Activated naive CD4-positive, alpha-beta T cell (primary cell): ENCODE measurements around the gene ZC3H4.
"Not testable (repeated sequence)": the region's sequence is repeated elsewhere in the genome, so short reads cannot be mapped to it uniquely, and the experiment has no call there.

ENCODE experiments used
- DNase-seq, 4 experiments: peaks; one replicate each; lab custom pipeline; 2025; lab: John Stamatoyannopoulos, UW

ZC3H4 gene

DNA sequence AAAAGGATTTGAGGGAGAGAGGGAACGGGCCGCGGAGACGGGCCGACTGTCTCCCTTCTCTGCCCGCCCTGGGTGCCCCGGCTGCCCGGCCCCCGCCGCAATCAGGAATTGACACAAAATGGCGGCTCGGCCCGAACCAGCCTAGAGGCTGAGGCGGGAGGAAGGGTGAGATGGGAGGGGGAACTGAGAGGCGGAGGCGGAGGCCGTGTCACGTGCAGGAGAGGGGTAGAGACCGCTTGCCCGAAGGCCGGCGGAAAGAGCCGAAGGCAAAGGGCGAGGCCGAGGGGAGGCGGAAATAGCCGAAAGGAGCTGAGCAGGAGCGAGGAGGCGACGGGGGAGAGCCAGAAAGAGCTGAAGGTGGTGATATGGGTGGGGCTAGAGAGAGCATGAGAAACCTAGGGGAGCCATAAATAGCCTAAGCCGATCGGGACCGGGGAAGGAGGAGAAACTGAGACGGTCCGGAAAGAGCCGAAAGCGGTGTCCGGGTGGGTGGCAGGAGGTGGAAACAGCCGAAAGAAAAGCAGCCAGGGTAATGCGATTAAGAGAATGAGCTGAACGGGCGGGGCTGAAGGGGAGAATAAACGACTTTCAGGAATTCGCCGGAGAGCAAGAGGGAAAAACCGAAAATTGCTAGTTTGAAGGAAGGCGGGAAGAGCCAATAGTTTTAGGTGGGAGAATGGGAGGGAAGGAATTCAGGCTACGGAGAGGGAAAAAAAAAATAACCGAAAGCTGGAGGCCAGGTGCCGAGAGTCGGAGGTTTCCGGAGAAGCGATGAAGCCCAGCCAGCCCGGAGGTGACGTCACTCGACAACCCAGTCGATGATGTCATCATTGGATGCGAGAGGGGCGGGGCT, at the start of gene ZC3H4:
TSS of gene ZC3H4 (minus strand) at position 780 of the 853 bp plus-strand sequence. CDS start 1,192 bp downstream, outside the sequence.
- DNase-seq: peak; percentile 89 to 98 (median 96)

DNA sequence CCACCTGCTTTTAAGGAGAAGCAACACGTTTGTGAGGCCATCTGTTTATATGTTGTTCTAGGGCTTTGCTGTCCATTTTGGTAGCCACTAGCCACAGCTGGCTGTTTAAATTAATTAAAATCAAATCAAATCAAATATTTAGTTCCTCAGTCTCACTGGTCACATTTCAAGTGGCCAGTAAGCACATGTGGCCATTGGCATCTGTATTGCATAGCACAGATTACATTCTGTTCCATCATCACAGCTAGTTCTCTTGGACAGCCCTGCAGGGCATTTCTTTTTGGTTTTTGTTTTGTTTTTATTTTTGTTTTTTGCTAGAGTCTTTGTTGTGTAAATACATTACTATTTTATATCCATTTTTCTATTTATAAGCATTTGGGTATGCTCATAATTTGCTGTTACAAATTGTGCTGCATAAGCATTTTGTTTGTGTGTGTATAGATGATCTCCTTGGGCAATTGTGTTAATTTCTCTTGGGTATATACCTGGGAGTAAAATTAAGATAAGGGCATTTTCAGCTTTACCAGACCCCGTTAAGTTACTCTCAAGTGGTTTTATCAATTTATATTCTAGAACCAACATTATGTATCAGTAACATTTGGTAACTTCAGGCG, 48.4 kb upstream of the ZC3H4 start:
- DNase-seq: no peak

DNA sequence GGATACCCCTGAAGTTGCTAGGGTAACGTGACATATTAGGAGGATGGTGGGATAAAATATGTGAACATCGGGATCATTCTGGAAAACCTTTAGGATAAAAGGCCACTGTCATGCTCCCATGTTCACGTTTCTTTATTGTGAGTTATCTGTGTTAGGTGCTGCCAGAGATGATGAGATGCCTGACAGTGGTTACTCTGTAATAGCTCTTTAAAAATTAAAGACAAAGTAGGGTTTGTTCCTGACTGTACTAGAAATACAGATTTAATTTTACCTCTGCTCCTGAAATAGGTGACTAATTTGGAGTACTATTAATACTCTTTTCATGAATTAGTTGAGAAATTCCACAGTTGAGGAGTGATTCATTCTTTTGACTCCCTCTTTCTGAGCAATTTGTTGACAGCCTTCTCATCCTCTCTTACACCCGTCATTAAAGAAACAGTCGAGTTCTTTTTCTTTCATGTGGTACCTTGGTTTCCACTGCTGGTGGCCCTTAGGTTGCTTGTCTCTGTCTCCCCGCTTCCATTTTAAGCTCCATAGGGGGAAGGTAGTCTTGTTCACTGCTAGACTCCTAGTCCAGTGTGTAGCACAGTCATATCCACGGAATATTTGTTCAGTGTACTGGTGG, 45.4 kb upstream of the ZC3H4 start:
- DNase-seq: peak in 1 of 4 experiments; percentile 9

DNA sequence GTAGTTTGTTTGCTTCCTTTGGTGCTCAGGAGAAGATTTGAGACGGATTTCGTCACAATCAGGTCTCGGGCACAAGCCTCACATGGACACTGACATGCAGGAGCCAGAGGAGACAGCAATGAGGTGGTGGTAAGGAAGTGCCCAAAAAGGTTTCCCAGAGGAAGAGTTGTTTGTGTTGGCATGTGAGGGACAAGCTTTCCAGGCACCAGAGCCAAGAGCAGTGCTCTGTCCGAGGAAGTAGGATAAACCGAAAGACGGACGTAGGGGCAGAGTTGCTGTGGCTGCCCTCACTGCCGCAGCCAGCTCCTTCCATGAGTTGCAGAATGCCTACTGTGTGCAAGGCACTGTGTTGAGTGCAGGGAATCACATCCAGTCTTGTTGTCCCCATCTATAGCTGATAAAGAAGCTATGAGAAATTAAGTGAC, 44.8 kb upstream of the ZC3H4 start:
- no peak for DNase-seq

DNA sequence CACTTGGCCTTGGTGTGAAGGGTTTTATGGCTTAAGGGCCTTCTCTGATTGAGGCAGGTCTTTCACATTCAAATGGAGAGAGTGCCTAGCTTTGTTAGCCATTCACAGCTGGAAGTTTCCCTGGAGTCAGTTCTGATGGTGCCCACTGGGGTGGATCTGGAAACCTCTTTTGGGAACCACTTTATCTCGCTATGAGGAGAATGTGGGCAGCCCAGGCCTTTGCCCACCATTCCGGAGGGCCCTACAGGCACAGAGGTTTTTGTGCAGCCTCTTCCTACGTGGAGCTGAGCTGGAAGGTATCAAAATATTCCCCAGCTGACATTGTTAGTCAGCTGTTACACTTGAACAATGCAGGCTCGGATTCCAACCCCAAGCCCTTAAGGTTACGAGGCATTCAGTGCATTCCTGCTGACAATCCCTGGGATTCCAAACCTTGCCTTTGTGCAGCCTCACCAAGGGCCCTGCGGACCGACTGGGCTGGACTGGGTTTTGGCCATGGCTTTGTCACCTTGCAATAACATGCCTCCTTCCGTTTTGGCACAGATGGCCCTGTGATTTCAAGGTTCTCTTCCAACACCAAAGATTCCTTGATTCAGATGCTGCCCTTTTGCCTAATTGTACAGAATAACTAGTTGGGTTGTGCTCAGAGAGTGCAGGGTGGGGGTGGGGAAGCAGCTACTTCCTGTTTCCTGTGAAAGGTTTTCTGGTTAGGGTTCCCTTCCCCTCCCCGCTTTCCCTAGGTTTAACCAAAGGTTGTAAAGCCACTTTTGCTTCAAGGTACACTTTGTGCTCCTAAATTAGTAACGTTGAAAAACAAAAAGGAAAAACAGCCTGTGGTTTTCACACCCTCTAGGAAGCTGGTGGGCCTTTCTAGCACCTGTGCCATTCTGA, 44.1 kb upstream of the ZC3H4 start:
- DNase-seq: peak in 2 of 4 experiments; percentile 41 to 53

DNA sequence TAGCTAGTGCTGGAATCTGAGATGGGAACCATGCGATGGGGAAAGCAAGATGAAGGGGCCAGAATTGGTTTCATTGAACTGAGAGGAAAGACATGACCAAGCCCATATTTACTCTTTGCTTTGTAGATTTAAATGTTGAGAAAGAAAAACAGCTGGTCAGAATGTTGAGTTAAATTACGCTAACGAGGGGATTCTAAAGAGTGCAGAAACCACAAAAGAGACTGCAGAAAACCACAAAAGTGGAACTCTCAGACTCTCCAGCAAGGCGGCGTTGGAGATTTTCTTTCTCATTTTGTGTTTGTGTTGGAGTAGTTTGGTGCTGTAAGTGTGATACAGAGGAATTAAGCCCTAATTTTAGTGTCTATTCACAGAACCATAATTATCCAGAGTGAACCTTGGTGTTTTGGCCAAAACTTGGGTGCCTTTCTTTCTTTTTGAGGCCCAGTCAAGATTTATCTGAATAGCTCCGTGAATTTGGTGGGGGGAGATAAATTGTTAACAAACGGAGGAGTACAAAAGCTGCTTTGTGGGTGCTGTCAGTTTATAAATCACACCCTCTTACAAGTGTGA, 43.4 kb upstream of the ZC3H4 start:
- DNase-seq: no peak

DNA sequence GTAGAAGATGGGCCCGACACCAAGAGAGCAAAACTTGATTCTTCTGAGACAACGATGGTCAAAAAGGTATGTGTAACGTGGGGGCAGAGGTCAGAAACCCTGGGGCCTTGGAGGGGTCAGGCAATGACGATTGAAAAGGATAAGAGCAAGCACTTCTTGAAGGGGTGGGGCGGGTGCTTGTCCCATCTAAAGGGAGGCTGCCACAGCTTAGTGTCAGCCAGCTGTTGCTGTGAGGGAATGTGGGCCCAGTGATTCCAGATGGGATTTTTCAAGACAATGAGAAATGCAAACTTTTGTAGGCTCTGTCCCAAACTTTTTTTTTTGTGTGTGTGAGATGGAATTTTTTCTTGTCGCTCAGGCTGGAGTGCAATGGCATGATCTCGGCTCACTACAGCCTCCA, 41.6 kb upstream of the ZC3H4 start:
- DNase-seq: no peak

DNA sequence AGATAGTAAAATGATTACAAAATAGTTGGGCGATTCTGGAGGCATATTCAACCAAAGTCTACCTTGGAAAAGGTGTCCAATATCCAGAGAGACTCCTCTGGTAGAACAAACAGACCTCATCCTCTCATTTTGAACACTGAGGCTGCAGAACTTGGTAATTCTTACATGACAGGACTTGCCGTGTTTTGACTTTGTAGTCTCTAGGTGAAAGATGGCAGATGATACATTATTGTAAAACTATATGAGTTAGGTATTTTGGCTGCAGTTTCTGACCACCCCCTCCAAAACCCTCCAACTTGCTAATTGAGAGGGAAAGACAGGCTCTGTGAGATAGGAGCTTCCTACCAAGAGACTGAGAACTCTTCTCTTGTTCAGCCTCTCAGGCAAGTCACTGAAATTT, 39.7 kb upstream of the ZC3H4 start:
- no peak for DNase-seq

DNA sequence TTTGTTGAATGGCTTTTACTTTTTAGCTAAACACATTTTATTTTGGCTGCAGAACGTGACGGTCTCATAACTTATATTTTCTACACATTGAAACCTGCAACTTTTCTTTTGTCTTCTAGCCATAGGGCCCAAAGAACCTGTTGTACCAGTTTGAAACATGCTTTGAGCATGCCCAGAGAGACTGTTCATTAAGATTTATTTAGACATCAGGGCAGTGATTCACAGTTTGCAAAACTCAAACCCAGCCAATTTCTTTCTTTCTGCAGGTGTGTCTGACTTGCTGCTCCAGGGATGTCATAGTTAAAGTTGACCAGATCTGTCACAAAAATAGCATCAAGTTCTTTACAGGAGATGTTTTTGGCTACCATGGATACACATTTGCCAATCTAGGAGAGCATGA, 39.1 kb upstream of the ZC3H4 start:
- no peak for DNase-seq

DNA sequence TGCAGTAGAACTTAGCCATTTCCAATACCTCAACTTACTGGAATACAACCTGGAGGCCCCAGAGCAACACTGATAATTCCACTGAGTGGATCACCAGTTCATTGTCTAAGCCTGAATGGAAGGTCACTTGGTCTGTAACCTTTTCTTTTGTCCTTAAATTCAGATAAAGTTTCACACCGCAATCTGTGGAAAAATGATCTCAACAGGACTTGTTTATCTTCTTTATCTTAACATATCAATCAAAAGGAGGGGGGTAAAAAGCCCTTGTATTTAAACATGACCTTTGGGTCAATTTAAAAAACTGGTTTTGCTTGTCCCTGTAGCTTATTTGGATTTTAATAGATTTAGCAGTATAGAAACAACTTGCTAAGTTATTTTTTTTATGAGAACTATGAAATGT, 38.6 kb upstream of the ZC3H4 start:
- DNase-seq: no peak

DNA sequence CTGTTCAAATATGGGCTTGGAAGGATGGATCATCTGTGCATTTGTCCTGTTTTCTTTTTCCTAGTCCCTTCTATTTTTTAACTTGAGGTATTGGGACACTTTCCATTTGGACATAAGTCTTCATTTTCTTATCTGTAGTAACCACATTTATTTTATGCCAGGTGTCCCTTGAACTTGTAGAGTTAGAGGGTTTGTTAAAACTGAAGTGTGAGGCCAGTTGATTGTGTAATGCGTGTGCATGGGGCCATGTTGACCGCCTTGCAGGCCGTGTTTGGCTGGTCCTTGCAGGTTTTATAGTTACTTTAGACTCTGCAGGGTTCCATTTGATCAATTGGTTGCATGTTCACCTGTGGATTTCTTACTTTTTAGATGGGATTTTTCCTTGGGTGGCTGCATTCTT, 38.1 kb upstream of the ZC3H4 start:
- no peak for DNase-seq

DNA sequence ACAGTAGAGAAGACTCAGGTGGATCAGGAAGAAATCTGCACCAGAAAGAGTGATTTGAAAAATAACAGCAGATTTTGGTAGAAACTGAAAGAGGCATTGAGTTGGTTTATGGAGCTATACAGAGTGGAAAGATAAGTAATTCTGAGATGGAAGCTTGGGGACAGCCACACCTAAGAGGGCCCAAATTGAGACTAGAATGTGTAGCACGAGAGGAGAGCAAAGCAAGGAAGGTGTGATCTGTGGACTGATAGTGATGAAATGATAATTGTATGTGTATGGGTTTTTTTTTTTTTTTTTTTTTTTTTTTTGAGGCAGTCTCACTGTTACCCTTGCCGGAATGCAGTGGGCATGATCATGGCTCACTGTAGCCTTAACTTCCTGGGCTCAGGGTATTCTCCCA, 33.3 kb upstream of the ZC3H4 start:
- no peak for DNase-seq

DNA sequence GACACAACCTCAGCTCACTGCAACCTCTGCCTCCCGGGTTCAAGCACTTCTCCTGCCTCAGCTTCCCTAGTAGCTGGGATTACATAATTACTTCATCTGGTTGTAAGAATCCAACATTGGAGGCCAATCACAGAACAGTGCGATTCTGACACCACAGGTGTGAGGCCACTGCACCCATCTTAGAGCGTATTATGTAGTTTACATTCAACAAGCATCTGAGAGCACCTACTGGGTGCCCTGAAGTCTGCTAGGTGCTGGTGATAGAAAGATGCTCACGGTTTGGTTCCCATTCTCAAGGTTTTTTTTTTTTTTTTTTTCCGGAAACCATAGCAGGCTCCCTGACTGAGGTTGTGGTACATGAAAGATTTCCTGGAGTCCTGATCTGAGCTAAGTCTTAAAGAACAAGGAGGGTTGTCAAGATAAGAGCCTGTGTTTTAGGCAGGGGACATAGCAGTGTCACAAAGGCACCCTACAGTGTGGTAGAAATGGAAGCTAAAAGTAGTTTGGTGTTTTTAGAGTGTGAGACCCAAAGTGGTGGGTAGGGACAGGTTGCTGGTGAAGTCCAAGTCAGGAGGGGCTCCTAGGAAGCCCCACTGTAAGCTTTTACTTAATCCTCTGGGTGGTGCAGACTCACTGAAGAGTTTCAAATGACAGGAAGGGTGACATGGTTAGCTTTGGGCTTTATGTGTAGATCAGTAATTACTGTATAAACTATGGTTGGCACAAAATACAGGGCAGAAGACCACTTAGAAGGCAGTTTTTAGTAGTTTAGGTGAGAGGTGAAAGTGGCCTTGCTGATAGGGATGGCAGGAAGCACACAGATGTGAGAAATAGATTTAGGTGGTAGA, 32.3 kb upstream of the ZC3H4 start:
- DNase-seq: no peak

DNA sequence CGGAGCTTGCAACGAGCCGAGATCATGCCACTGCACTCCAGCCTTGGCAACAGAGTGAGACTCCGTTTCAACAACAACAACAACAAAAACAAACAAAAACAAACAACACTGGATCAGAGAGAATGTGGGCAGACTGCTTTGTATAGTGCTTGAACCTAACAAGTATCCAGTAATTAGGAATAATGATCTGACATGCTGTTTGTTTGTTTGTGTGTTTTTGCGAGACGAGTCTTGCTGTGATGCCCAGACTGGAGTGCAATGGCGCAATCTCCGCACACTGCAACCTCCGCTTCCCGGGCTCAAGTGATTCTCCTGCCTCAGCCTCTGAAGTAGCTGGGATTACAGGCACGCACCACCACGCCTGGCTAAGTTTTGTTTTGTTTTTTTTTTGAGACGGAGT, 31.1 kb upstream of the ZC3H4 start:
- DNase-seq: no peak

DNA sequence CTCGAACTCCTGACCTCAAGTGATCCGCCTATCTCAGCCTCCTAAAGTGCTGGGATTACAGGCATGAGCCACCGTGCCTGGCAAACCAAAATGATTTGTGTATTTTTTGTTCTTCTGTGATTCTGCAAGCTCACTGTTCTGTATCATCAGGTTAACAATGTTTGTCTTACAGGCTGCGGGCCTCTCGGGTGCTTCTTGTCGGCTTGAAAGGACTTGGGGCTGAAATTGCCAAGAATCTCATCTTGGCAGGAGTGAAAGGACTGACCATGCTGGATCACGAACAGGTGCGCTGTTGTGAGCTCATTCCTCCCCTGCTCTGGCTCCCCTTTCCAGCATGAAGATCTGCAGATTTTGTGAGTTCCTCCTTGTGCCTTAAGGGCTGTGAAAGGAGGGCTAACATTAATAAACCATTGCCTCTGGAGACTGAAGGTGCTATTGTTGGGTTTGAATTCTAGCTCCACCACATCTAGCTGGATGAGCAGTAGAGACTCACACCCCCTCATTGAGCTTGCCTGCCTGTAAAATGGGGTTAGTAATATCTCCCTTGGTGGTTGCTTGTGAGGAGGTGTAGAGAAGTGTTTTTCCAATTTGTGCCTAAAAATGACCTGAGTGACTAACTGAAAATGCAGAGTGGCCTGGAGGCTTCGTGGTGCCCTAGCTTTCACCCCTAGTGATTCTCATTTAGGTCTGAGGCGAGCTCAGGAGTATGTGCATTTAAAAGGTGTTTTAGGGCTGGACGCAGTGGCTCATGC, 29.9 kb upstream of the ZC3H4 start:
- no peak for DNase-seq

DNA sequence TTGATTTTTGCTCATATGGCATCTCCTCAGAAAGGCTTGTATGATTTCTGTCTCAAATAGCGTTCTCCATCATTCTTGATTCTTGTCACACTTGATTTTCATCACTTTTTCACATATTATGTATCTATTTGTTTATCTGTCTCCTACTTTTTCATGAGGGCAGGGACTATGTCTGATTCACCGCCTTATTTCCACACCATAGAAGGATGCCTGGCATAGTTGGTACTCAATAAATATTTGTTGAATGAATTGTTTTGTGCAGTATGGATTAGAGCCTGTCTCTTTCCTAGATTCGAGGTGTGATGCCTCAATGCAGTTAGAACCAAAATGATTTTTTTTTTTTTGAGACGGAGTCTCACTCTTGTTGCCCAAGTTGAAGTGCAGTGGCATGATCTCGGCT, 29.2 kb upstream of the ZC3H4 start:
- no peak for DNase-seq

DNA sequence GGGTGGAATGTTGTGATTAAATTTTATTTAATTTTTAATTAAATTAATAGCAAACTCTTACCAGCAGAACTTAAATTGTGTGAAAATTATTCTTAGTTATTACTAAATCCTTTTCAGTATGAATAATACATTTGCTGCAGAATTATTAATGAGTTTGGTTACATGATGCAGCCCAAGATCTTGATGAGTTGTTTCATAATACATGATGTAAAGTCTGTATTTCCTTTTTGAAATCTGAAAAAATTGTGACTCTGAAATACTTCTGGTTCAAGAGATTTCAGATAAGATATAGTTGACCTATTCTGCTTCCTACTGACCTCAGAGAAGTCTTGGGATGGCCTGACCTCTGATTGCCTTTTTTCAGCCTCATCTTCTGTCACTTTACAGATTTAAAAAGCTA, 28.1 kb upstream of the ZC3H4 start:
- no peak for DNase-seq

DNA sequence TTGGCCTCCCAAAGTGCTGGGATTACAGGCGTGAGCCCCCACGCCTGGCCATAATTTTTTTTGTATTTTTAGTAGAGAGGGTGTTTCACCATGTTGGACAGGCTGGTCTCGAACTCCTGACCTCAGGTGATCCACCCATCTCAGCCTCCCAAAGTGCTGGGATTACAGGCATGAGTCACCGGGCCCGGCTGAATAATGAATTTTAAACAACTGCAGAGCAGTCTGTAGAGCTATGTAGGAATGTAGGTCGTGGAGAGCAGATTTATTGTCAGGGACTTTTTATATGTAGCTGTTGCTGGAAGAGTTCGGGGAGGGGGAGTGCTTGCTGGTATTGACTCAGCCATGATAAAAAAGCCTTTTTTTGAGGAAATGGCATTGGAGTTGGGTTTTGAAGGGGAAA, 27.7 kb upstream of the ZC3H4 start:
- DNase-seq: not testable (repeated sequence)

DNA sequence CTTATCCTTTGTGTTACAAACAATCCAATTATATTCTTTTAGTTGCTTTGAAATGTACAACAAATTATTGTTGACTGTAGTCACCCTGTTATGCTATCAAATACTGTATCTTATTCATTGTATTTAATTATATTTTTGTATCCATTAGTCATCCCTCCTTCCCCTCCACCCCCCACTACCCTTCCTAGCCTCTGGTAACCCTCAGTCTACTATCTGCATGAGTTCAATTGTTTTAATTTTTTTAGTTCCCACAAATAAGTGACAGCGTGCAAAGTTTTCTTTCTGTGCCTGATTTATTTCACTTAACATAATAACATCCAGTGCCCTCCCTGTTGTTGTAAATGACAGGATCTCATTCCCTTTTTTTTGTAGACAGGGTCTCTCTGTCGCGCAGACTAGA, 21.6 kb upstream of the ZC3H4 start:
- DNase-seq: no peak

DNA sequence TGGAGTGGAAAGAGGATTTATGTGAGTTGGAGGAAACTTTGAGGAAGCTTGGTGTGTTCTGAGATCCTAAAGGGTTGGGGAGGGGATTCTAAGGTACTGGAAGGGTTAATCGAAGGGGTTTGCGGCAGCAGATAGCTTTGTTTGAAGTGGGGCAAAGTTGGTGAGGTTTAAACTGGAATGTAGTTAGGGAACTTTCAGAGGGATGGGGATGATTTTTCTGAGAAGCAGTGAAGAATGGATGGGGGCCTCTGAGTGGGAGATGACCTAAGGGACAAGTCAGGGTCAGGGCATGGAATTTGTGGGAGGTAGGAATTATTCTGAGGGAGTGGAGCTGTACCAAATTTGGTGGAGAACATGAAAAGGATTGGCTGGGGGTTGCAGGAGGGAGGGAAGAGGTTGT, 21.0 kb upstream of the ZC3H4 start:
- no peak for DNase-seq
